NCI-H1417 (cell line): ENCODE results near the gene EXOC4.
"Not testable (repeated sequence)": the region's sequence is repeated elsewhere in the genome, so short reads cannot be mapped to it uniquely, and the experiment has no call there.

Experiments
- DNase-seq, 3 experiments: peaks; one replicate each; lab custom pipeline; 2025; lab: John Stamatoyannopoulos, UW

EXOC4 gene

GRCh38 chr7:133619491-133619890 lies 366.6 kb downstream of the EXOC4 start:
- DNase-seq = no peak

GRCh38 chr7:133623721-133624120 lies 370.8 kb downstream of the EXOC4 start:
- peak in 1 of 3 experiments; percentile 22 for DNase-seq

- no peak for DNase-seq
These were observed 372.2 kb downstream of the EXOC4 start for GRCh38 chr7:133625046-133625445.

- DNase-seq = no peak
These were observed 376.8 kb downstream of the EXOC4 start for GRCh38 chr7:133629701-133630100.

GRCh38 chr7:133633055-133633454 lies 380.2 kb downstream of the EXOC4 start:
- DNase-seq = no peak

GRCh38 chr7:133635541-133635940 lies 382.7 kb downstream of the EXOC4 start:
- no peak for DNase-seq

GRCh38 chr7:133638857-133639256 lies 386.0 kb downstream of the EXOC4 start:
- DNase-seq = no peak

GRCh38 chr7:133641436-133641835 lies 388.6 kb downstream of the EXOC4 start:
- DNase-seq = no peak

- DNase-seq = no peak
These were observed 390.0 kb downstream of the EXOC4 start for GRCh38 chr7:133642907-133643306.

- DNase-seq = not testable (repeated sequence)
These were observed 390.8 kb downstream of the EXOC4 start for GRCh38 chr7:133643652-133644051.

- peak in 1 of 3 experiments; percentile 41 for DNase-seq
These were observed 393.1 kb downstream of the EXOC4 start for GRCh38 chr7:133645884-133646391.

GRCh38 chr7:133646472-133647315 lies 393.8 kb downstream of the EXOC4 start:
- DNase-seq = no peak

- DNase-seq = no peak
These were observed 396.7 kb downstream of the EXOC4 start for GRCh38 chr7:133649593-133649992.

- DNase-seq = no peak
These were observed 397.2 kb downstream of the EXOC4 start for GRCh38 chr7:133650069-133650468.

GRCh38 chr7:133650487-133651300 lies 397.8 kb downstream of the EXOC4 start:
- no peak for DNase-seq

GRCh38 chr7:133652547-133652946 lies 399.7 kb downstream of the EXOC4 start:
- DNase-seq = no peak

GRCh38 chr7:133654547-133654946 lies 401.7 kb downstream of the EXOC4 start:
- DNase-seq = no peak

- DNase-seq = no peak
These were observed 409.4 kb downstream of the EXOC4 start for GRCh38 chr7:133662276-133662675.

- no peak for DNase-seq
These were observed 410.0 kb downstream of the EXOC4 start for GRCh38 chr7:133662830-133663229.

GRCh38 chr7:133664528-133664927 lies 411.6 kb downstream of the EXOC4 start:
- DNase-seq = no peak

GRCh38 chr7:133668296-133669060 lies 415.6 kb downstream of the EXOC4 start:
- no peak for DNase-seq

GRCh38 chr7:133669061-133669455 lies 416.2 kb downstream of the EXOC4 start:
- no peak for DNase-seq
